ACC112 (cell line): ENCODE measurements around the gene EXOSC5.

Experiments used
- H2AFZ ChIP-seq: fragments of 200-600 bp; sonication (generic); one replicate; pipeline ENCODE4 v1.6.0; 2017; ENCODE audit warnings: antibody characterized with exemption, low read length; ENCODE audit not compliant: unreplicated experiment
- H3K27ac ChIP-seq: fragments of 200-600 bp; sonication (generic); 2 replicates; pipeline ENCODE4 v1.5.1; 2014; ENCODE audit warnings: low read depth, mild to moderate bottlenecking, antibody characterized with exemption, low read length, moderate library complexity
- H3K27me3 ChIP-seq: fragments of 200-600 bp; sonication (generic); 2 replicates; pipeline ENCODE4 v1.6.1; 2014; ENCODE audit warnings: mild to moderate bottlenecking, antibody characterized with exemption, low read length, moderate library complexity, mixed read lengths; ENCODE audit not compliant: insufficient read depth
- H3K36me3 ChIP-seq: fragments of 200-600 bp; sonication (generic); 2 replicates; pipeline ENCODE4 v1.6.1; 2016; ENCODE audit warnings: mild to moderate bottlenecking, antibody characterized with exemption, low read length, moderate library complexity, mixed read lengths; ENCODE audit not compliant: insufficient read depth
- H3K4me1 ChIP-seq: fragments of 200-600 bp; sonication (generic); one replicate; pipeline ENCODE4 v1.6.1; 2016; ENCODE audit warnings: low read length, mixed read lengths; ENCODE audit not compliant: insufficient read depth, unreplicated experiment, control insufficient read depth
- H3K4me3 ChIP-seq: fragments of 200-600 bp; sonication (generic); 2 replicates; pipeline ENCODE4 v1.5.1; 2014; ENCODE audit warnings: mild to moderate bottlenecking, low read depth, low read length
- H3K79me2 ChIP-seq: fragments of 200-600 bp; sonication (generic); one replicate; pipeline ENCODE4 v1.6.0; 2016; ENCODE audit warnings: low read length; ENCODE audit not compliant: control insufficient read depth, unreplicated experiment, insufficient read depth

EXOSC5 gene

GRCh38 chr19:41397086-41398049 is at the start of gene EXOSC5, which contains the start of gene BCKDHA:
Gene EXOSC5, minus strand, starts transcription at chr19:41397359. Its CDS starts 31 bp downstream, at chr19:41397328.
Gene BCKDHA, plus strand, starts transcription at chr19:41397818. Its CDS starts 10 bp downstream, at chr19:41397828.
- H3K79me2 ChIP-seq = peaks cover 10% of the 10 kb centered on the region
- H2AFZ ChIP-seq = peak within 1 kb of the TSS; percentile 100
- H3K27ac ChIP-seq = peak within 1 kb of the TSS; percentile 94
- no peaks in the 10 kb centered on the region for H3K36me3 ChIP-seq
- H3K4me1 ChIP-seq = peaks cover 6% of the 10 kb centered on the region
- H3K4me3 ChIP-seq = peak within 1 kb of the TSS; percentile 99
- H3K27me3 ChIP-seq = no peaks in the 10 kb centered on the region

- Histone ChIP-seq H3K27ac (no peak overlapping the region), H3K36me3 (no peaks in the 10 kb centered on the region), H3K4me3 (no peak overlapping the region), H2AFZ (no peak overlapping the region), H3K79me2 (no peaks in the 10 kb centered on the region), H3K4me1 (no peaks in the 10 kb centered on the region), H3K27me3 (peaks cover 8% of the 10 kb centered on the region; the same call in 1 of the 2 replicates)
Measured at GRCh38 chr19:41445575-41445974, 48.4 kb upstream of the EXOSC5 start.

GRCh38 chr19:41443813-41444455 is 46.8 kb upstream of the EXOSC5 start:
- H3K4me1 ChIP-seq = no peaks in the 10 kb centered on the region
- H3K36me3 ChIP-seq = no peaks in the 10 kb centered on the region
- no peak overlapping the region for H3K4me3 ChIP-seq
- no peak overlapping the region for H2AFZ ChIP-seq
- peaks cover 8% of the 10 kb centered on the region; the same call in 1 of the 2 replicates for H3K27me3 ChIP-seq
- no peak overlapping the region for H3K27ac ChIP-seq
- no peaks in the 10 kb centered on the region for H3K79me2 ChIP-seq

GRCh38 chr19:41442473-41443355 is 45.6 kb upstream of the EXOSC5 start, which contains the start of gene ERICH4:
Gene ERICH4, plus strand, starts transcription at chr19:41443156. Its CDS starts 14 bp downstream, at chr19:41443170.
- H3K4me1 ChIP-seq = no peaks in the 10 kb centered on the region
- no peak within 1 kb of the TSS for H2AFZ ChIP-seq
- no peak within 1 kb of the TSS for H3K4me3 ChIP-seq
- no peaks in the 10 kb centered on the region for H3K36me3 ChIP-seq
- H3K79me2 ChIP-seq = peaks cover 3% of the 10 kb centered on the region
- 0 out of 2 replicates have a peak, but pooled peaks cover 5% of the 10 kb centered on the region for H3K27me3 ChIP-seq
- no peak within 1 kb of the TSS for H3K27ac ChIP-seq

- Histone ChIP-seq H2AFZ (no peak overlapping the region), H3K4me3 (no peak overlapping the region), H3K4me1 (no peaks in the 10 kb centered on the region), H3K36me3 (no peaks in the 10 kb centered on the region), H3K79me2 (peaks cover 3% of the 10 kb centered on the region), H3K27ac (no peak overlapping the region), H3K27me3 (no peaks in the 10 kb centered on the region)
Measured at GRCh38 chr19:41441321-41441945, 44.3 kb upstream of the EXOSC5 start.

- Histone ChIP-seq H3K36me3 (no peaks in the 10 kb centered on the region), H3K79me2 (peaks cover 3% of the 10 kb centered on the region), H3K27me3 (no peaks in the 10 kb centered on the region), H3K27ac (peak within 1 kb of the TSS; percentile 84), H3K4me1 (no peaks in the 10 kb centered on the region), H2AFZ (peak within 1 kb of the TSS; percentile 87), H3K4me3 (peak within 1 kb of the TSS; percentile 95)
Measured at GRCh38 chr19:41439441-41440222, 42.5 kb upstream of the EXOSC5 start, which contains the start of gene DMAC2. Gene DMAC2, minus strand, starts transcription at chr19:41439912. Its CDS starts 13 bp downstream, at chr19:41439899.

- Histone ChIP-seq H2AFZ (no peak overlapping the region), H3K27ac (no peak overlapping the region), H3K4me1 (no peaks in the 10 kb centered on the region), H3K27me3 (no peaks in the 10 kb centered on the region), H3K4me3 (no peak overlapping the region), H3K36me3 (no peaks in the 10 kb centered on the region), H3K79me2 (peaks cover 3% of the 10 kb centered on the region)
Measured at GRCh38 chr19:41437944-41438574, 40.9 kb upstream of the EXOSC5 start.

GRCh38 chr19:41436674-41436951 is 39.5 kb upstream of the EXOSC5 start:
- H3K27me3 ChIP-seq = no peaks in the 10 kb centered on the region
- H2AFZ ChIP-seq = no peak overlapping the region
- H3K79me2 ChIP-seq = peaks cover 3% of the 10 kb centered on the region
- no peak overlapping the region for H3K27ac ChIP-seq
- H3K4me1 ChIP-seq = no peaks in the 10 kb centered on the region
- H3K36me3 ChIP-seq = no peaks in the 10 kb centered on the region
- H3K4me3 ChIP-seq = no peak overlapping the region
